ENCODE measurements around the gene PRDX6. TPM values are rescaled to one million over a fixed set of nuclear protein-coding genes. Genes with fewer than 3 reads are reported as not detected.

Gene PRDX6
- total and polyA plus RNA-seq, 10 of the 15 experiments (the other 5 are each of a cell fraction or from before 2014, with no cell fraction given) = 70.7 to 230 (median 138) TPM

GRCh38 chr1:173479649-173480048 lies 2.5 kb downstream of the PRDX6 start:
- SMC1A ChIA-PET (ENCODE audit: uncharacterized antibody, unreplicated experiment) = interaction anchor here (1.1 to 2.6 kb wide), 5 partner anchors 27 to 62 kb away, joined by 4 to 8 read pairs (median 5); no protein-coding TSS in a partner anchor
- TF ChIP-seq IKZF1 (conservative IDR thresholded peaks at IDR 0.05) = no peak
- no peak for TF ChIP-seq ZNF217 (IDR thresholded peaks at IDR 0.05)
- no peak for TF ChIP-seq RELA (IDR thresholded peaks at IDR 0.05; ENCODE audit: borderline replicate concordance, partially characterized antibody)
- no peak for TF ChIP-seq TBL1XR1 (IDR thresholded peaks at IDR 0.05; ENCODE audit: low read depth, low read length)
- TF ChIP-seq ATF3 (IDR thresholded peaks at IDR 0.05; ENCODE audit: borderline replicate concordance, extremely low read depth, low read depth, low read length) = no peak
- no peak for TF ChIP-seq BCLAF1 (IDR thresholded peaks at IDR 0.05)
- TF ChIP-seq ATF2 (IDR thresholded peaks at IDR 0.05; ENCODE audit: low read length) = no peak
- TF ChIP-seq E2F4 (IDR thresholded peaks at IDR 0.05; ENCODE audit: low read depth, low read length) = no peak
- no peak for TF ChIP-seq CREB1 (IDR thresholded peaks at IDR 0.05; ENCODE audit: low read depth)
- in situ Hi-C loops (cut with MboI) (no loop called here), intact Hi-C loops (cut with micrococcal nuclease; ENCODE audit: unreplicated experiment) (no loop called here)
- H2AFZ ChIP-seq (ENCODE audit: control insufficient read depth, low read depth, low read length) = no peak overlapping the region
- H3K9ac ChIP-seq (ENCODE audit: control insufficient read depth, insufficient read depth, low read length) = peak overlapping the region; percentile 24; the same call in 1 of the 2 replicates
- 95% methylated on average over 4 of the region's 4 CpGs for WGBS (ENCODE audit: insufficient coverage, insufficient replicate concordance, low lambda C conversion rate, missing lambda C conversion rate)
- H3K27me3 ChIP-seq (replicated peaks in 1 of 2; ENCODE audit: control insufficient read depth in 2 of 2, insufficient read depth in 2 of 2, low read length in 1 of 2) = no peaks in the 10 kb centered on the region
- H3K4me1 ChIP-seq (ENCODE audit: control insufficient read depth, insufficient read depth, low read length) = peaks cover 12% of the 10 kb centered on the region
- FAIRE-seq (no peak), DNase-seq (ENCODE audit: low read depth, low spot score) (no peak), ATAC-seq (no peak)
- RAD21 ChIA-PET (ENCODE audit: unreplicated experiment) = no interaction called here
- H3K9me3 ChIP-seq (replicated peaks; ENCODE audit: control insufficient read depth, insufficient read depth, low read length) = no peaks in the 10 kb centered on the region
- peaks cover 2 to 13% of the 10 kb centered on the region in 2 experiments; a peak in 3 of 4 replicates for H3K36me3 ChIP-seq (ENCODE audit: control insufficient read depth in 2 of 2, insufficient read depth in 2 of 2, low read length in 1 of 2)
- H4K20me1 ChIP-seq (ENCODE audit: control insufficient read depth, insufficient read depth) = no peaks in the 10 kb centered on the region
- peak overlapping the region; percentile 93 for H3K4me2 ChIP-seq (ENCODE audit: control insufficient read depth, insufficient read depth)
- BruUV-seq (replicated peaks) = no TSS peak
- no peak overlapping the region for H3K27ac ChIP-seq (ENCODE audit: control insufficient read depth, insufficient read depth)
- H3K4me3 ChIP-seq = peak overlapping the region; percentile 94; the same call in 1 of the 2 replicates
- CTCF ChIA-PET = no interaction called here
- POLR2A ChIA-PET = no interaction called here
- H3K79me2 ChIP-seq (ENCODE audit: control insufficient read depth, insufficient read depth, low read length) = peaks cover 41% of the 10 kb centered on the region
